Measurements from ENCODE around the gene TMEM17. TPM values are rescaled to one million over a fixed set of nuclear protein-coding genes. Genes with fewer than 3 reads are reported as not detected.

The TMEM17 gene
- total and polyA plus RNA-seq, 9 of the 15 experiments (the other 6 are each of a cell fraction or from before 2014, with no cell fraction given): 0.58 to 2.2 (median 1.2) TPM

DNA sequence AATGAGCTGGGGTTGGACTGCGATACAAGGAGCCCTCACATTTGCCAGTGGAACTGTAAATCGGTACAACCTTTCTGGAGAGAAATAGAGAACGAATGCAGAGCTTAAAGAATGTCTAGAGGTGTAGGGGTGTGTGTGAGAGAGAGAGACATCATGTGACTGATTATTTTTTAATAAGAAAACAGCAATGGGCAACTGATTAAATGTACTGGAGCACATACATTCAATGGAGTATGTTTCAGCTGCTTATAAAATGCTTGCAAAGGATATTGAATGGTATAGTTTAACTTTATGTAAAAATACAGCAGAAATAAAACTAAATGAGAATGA is 391 bp upstream of the TMEM17 start:
- peaks cover under 1% of the 10 kb centered on the region; the same call in 1 of the 2 replicates for H3K9me3 ChIP-seq (replicated peaks; ENCODE audit: control insufficient read depth, insufficient read depth, low read depth, low read length)
- BruUV-seq (replicated peaks): TSS peak; percentile 76
- FAIRE-seq (peak; percentile 19), DNase-seq (ENCODE audit: extremely low read depth in 1 of 4, low spot score in 3 of 4) (no peak), ATAC-seq (peak; percentile 31)
- H3K9ac ChIP-seq (ENCODE audit: insufficient read depth in 1 of 2, low read depth in 2 of 2, low read length in 2 of 2): peak overlapping the region; percentile 92 to 95
- CTCF ChIA-PET (ENCODE audit: low intra/inter-chr PET ratio): no interaction called here
- peaks cover 10 to 14% of the 10 kb centered on the region in 2 experiments for H3K4me1 ChIP-seq (replicated peaks in 1 of 2; ENCODE audit: control insufficient read depth in 2 of 2, insufficient read depth in 2 of 2, low read length in 2 of 2)
- in situ Hi-C loops (cut with MboI) (no loop called here), intact Hi-C loops (cut with micrococcal nuclease) (loop anchor here (5.0 kb wide), 1 partner anchor 201 kb away; the partner anchor contains the start of gene EHBP1)
- no peaks in the 10 kb centered on the region for H4K20me1 ChIP-seq (replicated peaks; ENCODE audit: control insufficient read depth, insufficient read depth, low read length)
- peak overlapping the region; percentile 93 for H3K27ac ChIP-seq (ENCODE audit: extremely low read depth, low read depth, low read length)
- peak overlapping the region; percentile 98 for H3K4me2 ChIP-seq (ENCODE audit: insufficient read depth, low read length)
- WGBS (ENCODE audit: insufficient coverage, low coverage, missing lambda C conversion rate): 0% methylated on average over 3 of the region's 3 CpGs
- POLR2A ChIA-PET: interaction anchor here (1.0 to 2.8 kb wide), 3 partner anchors 15 to 198 kb away, joined by 3 to 8 read pairs (median 4); no protein-coding TSS in a partner anchor
- no peaks in the 10 kb centered on the region; the same call in 2 of the 3 replicates for H3K79me2 ChIP-seq (ENCODE audit: control insufficient read depth, insufficient read depth, low read length)
- H3K9me1 ChIP-seq (ENCODE audit: control insufficient read depth, insufficient read depth, low read length): no peaks in the 10 kb centered on the region
- H2AFZ ChIP-seq (ENCODE audit: low read depth, low read length): peak overlapping the region; percentile 100
- H3K4me3 ChIP-seq: peak overlapping the region; percentile 64
- no peaks in the 10 kb centered on the region for H3K27me3 ChIP-seq (ENCODE audit: control insufficient read depth in 2 of 2, insufficient read depth in 2 of 2, low read length in 2 of 2)
- no peaks in the 10 kb centered on the region for H3K36me3 ChIP-seq (ENCODE audit: control insufficient read depth, insufficient read depth, low read length)
- TF ChIP-seq BRD9 (IDR thresholded peaks at IDR 0.05; ENCODE audit: low read depth, partially characterized antibody) (peak; percentile 41), NONO (IDR thresholded peaks at IDR 0.05; ENCODE audit: low read depth in 2 of 2, low read length in 1 of 2) (0 out of 4 replicates have a peak, but pooled peaks of 1 of the 2 experiments have one; percentile 3), NCOA6 (IDR thresholded peaks at IDR 0.05) (no peak), MAFF (IDR thresholded peaks at IDR 0.05; ENCODE audit: low read length) (no peak)
- TF ChIP-seq, protein P1, sequence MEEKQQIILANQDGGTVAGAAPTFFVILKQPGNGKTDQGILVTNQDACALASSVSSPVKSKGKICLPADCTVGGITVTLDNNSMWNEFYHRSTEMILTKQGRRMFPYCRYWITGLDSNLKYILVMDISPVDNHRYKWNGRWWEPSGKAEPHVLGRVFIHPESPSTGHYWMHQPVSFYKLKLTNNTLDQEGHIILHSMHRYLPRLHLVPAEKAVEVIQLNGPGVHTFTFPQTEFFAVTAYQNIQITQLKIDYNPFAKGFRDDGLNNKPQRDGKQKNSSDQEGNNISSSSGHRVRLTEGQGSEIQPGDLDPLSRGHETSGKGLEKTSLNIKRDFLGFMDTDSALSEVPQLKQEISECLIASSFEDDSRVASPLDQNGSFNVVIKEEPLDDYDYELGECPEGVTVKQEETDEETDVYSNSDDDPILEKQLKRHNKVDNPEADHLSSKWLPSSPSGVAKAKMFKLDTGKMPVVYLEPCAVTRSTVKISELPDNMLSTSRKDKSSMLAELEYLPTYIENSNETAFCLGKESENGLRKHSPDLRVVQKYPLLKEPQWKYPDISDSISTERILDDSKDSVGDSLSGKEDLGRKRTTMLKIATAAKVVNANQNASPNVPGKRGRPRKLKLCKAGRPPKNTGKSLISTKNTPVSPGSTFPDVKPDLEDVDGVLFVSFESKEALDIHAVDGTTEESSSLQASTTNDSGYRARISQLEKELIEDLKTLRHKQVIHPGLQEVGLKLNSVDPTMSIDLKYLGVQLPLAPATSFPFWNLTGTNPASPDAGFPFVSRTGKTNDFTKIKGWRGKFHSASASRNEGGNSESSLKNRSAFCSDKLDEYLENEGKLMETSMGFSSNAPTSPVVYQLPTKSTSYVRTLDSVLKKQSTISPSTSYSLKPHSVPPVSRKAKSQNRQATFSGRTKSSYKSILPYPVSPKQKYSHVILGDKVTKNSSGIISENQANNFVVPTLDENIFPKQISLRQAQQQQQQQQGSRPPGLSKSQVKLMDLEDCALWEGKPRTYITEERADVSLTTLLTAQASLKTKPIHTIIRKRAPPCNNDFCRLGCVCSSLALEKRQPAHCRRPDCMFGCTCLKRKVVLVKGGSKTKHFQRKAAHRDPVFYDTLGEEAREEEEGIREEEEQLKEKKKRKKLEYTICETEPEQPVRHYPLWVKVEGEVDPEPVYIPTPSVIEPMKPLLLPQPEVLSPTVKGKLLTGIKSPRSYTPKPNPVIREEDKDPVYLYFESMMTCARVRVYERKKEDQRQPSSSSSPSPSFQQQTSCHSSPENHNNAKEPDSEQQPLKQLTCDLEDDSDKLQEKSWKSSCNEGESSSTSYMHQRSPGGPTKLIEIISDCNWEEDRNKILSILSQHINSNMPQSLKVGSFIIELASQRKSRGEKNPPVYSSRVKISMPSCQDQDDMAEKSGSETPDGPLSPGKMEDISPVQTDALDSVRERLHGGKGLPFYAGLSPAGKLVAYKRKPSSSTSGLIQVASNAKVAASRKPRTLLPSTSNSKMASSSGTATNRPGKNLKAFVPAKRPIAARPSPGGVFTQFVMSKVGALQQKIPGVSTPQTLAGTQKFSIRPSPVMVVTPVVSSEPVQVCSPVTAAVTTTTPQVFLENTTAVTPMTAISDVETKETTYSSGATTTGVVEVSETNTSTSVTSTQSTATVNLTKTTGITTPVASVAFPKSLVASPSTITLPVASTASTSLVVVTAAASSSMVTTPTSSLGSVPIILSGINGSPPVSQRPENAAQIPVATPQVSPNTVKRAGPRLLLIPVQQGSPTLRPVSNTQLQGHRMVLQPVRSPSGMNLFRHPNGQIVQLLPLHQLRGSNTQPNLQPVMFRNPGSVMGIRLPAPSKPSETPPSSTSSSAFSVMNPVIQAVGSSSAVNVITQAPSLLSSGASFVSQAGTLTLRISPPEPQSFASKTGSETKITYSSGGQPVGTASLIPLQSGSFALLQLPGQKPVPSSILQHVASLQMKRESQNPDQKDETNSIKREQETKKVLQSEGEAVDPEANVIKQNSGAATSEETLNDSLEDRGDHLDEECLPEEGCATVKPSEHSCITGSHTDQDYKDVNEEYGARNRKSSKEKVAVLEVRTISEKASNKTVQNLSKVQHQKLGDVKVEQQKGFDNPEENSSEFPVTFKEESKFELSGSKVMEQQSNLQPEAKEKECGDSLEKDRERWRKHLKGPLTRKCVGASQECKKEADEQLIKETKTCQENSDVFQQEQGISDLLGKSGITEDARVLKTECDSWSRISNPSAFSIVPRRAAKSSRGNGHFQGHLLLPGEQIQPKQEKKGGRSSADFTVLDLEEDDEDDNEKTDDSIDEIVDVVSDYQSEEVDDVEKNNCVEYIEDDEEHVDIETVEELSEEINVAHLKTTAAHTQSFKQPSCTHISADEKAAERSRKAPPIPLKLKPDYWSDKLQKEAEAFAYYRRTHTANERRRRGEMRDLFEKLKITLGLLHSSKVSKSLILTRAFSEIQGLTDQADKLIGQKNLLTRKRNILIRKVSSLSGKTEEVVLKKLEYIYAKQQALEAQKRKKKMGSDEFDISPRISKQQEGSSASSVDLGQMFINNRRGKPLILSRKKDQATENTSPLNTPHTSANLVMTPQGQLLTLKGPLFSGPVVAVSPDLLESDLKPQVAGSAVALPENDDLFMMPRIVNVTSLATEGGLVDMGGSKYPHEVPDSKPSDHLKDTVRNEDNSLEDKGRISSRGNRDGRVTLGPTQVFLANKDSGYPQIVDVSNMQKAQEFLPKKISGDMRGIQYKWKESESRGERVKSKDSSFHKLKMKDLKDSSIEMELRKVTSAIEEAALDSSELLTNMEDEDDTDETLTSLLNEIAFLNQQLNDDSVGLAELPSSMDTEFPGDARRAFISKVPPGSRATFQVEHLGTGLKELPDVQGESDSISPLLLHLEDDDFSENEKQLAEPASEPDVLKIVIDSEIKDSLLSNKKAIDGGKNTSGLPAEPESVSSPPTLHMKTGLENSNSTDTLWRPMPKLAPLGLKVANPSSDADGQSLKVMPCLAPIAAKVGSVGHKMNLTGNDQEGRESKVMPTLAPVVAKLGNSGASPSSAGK (IDR thresholded peaks at IDR 0.05): peak; percentile 22; the same call in 1 of the 2 replicates
- TF ChIP-seq, protein P2, sequence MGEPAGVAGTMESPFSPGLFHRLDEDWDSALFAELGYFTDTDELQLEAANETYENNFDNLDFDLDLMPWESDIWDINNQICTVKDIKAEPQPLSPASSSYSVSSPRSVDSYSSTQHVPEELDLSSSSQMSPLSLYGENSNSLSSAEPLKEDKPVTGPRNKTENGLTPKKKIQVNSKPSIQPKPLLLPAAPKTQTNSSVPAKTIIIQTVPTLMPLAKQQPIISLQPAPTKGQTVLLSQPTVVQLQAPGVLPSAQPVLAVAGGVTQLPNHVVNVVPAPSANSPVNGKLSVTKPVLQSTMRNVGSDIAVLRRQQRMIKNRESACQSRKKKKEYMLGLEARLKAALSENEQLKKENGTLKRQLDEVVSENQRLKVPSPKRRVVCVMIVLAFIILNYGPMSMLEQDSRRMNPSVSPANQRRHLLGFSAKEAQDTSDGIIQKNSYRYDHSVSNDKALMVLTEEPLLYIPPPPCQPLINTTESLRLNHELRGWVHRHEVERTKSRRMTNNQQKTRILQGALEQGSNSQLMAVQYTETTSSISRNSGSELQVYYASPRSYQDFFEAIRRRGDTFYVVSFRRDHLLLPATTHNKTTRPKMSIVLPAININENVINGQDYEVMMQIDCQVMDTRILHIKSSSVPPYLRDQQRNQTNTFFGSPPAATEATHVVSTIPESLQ (CRISPR knock-in tag; IDR thresholded peaks at IDR 0.05): no peak
